GM23338 (cell line): ENCODE results near the gene ATP8A1. TPM values are rescaled to one million over a fixed set of nuclear protein-coding genes. Genes with fewer than 3 reads are reported as not detected.

Experiments used
- ATAC-seq: fragments of 200-7000 bp; cut with Tn5 transposase; 3 replicates; pipeline ENCODE4 v1.9.1; 2020
- DNase-seq: peaks from one replicate; pipeline ENCODE4 v3.0.0-alpha.2; 2015; ENCODE audit warnings: low spot score
- H2AFZ ChIP-seq: fragments of 200-600 bp; sonication (generic); 2 replicates; pipeline ENCODE4 v1.8.0; 2016; ENCODE audit warnings: antibody characterized with exemption, mild to moderate bottlenecking, moderate library complexity
- H3F3A ChIP-seq: fragments of 200-600 bp; sonication (generic); replicated peaks from 2 replicates; pipeline ENCODE4 v1.8.0; 2017; ENCODE audit warnings: antibody characterized with exemption, mixed run types, low read depth
- H3K27ac ChIP-seq: fragments of 200-600 bp; sonication (generic); 2 replicates; pipeline ENCODE4 v1.6.1; 2016; ENCODE audit warnings: low read depth
- H3K27me3 ChIP-seq: fragments of 200-600 bp; sonication (generic); 2 replicates; pipeline ENCODE4 v1.8.0; 2016; ENCODE audit warnings: mild to moderate bottlenecking, mixed run types, moderate library complexity; ENCODE audit not compliant: insufficient read depth
- H3K36me3 ChIP-seq: fragments of 200-600 bp; sonication (generic); 2 replicates; pipeline ENCODE4 v1.8.0; 2016; ENCODE audit warnings: mild to moderate bottlenecking; ENCODE audit not compliant: insufficient read depth
- H3K4me1 ChIP-seq: fragments of 200-600 bp; sonication (generic); 2 replicates; pipeline ENCODE4 v1.8.0; 2016; ENCODE audit warnings: mild to moderate bottlenecking, moderate library complexity; ENCODE audit not compliant: insufficient read depth
- H3K4me2 ChIP-seq: fragments of 200-600 bp; sonication (generic); 2 replicates; pipeline ENCODE4 v1.7.1; 2017; ENCODE audit warnings: mixed run types
- H3K4me3 ChIP-seq: fragments of 200-600 bp; sonication (generic); 2 replicates; pipeline ENCODE4 v1.6.1; 2016; ENCODE audit warnings: mixed run types
- H3K79me2 ChIP-seq: fragments of 200-600 bp; sonication (generic); replicated peaks from 2 replicates; pipeline ENCODE4 v1.8.0; 2017; ENCODE audit warnings: mild to moderate bottlenecking; ENCODE audit not compliant: insufficient read depth
- H3K9me2 ChIP-seq: fragments of 200-600 bp; sonication (generic); 2 replicates; pipeline ENCODE4 v1.8.0; 2017; ENCODE audit not compliant: insufficient read depth
- H4K20me1 ChIP-seq: fragments of 200-600 bp; sonication (generic); replicated peaks from 2 replicates; pipeline ENCODE4 v1.8.0; 2017; ENCODE audit warnings: mild to moderate bottlenecking; ENCODE audit not compliant: insufficient read depth
- H3K27ac Mint-ChIP-seq: 2 replicates; pipeline ENCODE4 v1.8.0; 2020; ENCODE audit warnings: inconsistent platforms, mild to moderate bottlenecking, moderate library complexity, mixed read lengths
- H3K27me3 Mint-ChIP-seq: 3 replicates; pipeline ENCODE4 v1.8.0; 2022; ENCODE audit warnings: low read depth, mild to moderate bottlenecking, moderate library complexity, mixed read lengths, inconsistent platforms; ENCODE audit not compliant: insufficient read depth, poor library complexity
- H3K36me3 Mint-ChIP-seq: 3 replicates; pipeline ENCODE4 v1.8.0; 2021; ENCODE audit warnings: low read depth, mild to moderate bottlenecking, inconsistent platforms, moderate library complexity, mixed read lengths
- H3K4me1 Mint-ChIP-seq: 3 replicates; pipeline ENCODE4 v1.8.0; 2020; ENCODE audit warnings: mild to moderate bottlenecking, inconsistent platforms, mixed read lengths
- H3K4me3 Mint-ChIP-seq: 3 replicates; pipeline ENCODE4 v1.8.0; 2021; ENCODE audit warnings: moderate library complexity, mild to moderate bottlenecking, inconsistent platforms, mixed read lengths
- H3K9me3 Mint-ChIP-seq: 3 replicates; pipeline ENCODE4 v1.8.0; 2020; ENCODE audit warnings: moderate library complexity, mild to moderate bottlenecking, inconsistent platforms, mixed read lengths
- CREB1 ChIP-seq: fragments of 250-450 bp; sonication (Bioruptor Pico); IDR thresholded peaks from 2 replicates; pipeline ENCODE4 v1.5.0; 2020; ENCODE audit warnings: low read depth, mild to moderate bottlenecking, moderate library complexity
- EZH2 ChIP-seq: fragments of 200-600 bp; sonication (generic); IDR thresholded peaks from one replicate; pipeline ENCODE4 v1.8.0; 2017; ENCODE audit warnings: antibody characterized with exemption, mild to moderate bottlenecking, low read depth; ENCODE audit not compliant: unreplicated experiment
- EZH2phosphoT487 ChIP-seq: fragments of 200-600 bp; sonication (generic); IDR thresholded peaks from one replicate; pipeline ENCODE4 v1.8.1; 2018; ENCODE audit warnings: antibody characterized with exemption; ENCODE audit not compliant: unreplicated experiment
- JUNB ChIP-seq: IDR thresholded peaks from one replicate; pipeline ENCODE4 v1.6.1; 2016; ENCODE audit warnings: antibody characterized with exemption; ENCODE audit not compliant: unreplicated experiment
- NANOG ChIP-seq: IDR thresholded peaks from 2 replicates; pipeline ENCODE4 v1.6.1; 2016; ENCODE audit warnings: antibody characterized with exemption, borderline replicate concordance
- POLR2AphosphoS5 ChIP-seq: IDR thresholded peaks from 2 replicates; pipeline ENCODE4 v1.6.1; 2016; ENCODE audit warnings: antibody characterized with exemption, low read depth
- STAT1 ChIP-seq: IDR thresholded peaks from one replicate; pipeline ENCODE4 v1.6.1; 2016; ENCODE audit warnings: antibody characterized with exemption; ENCODE audit not compliant: unreplicated experiment
- ZNF114 ChIP-seq: fragments of 250-450 bp; sonication (Bioruptor Pico); IDR thresholded peaks from 2 replicates; pipeline ENCODE4 v1.5.0; 2020; ENCODE audit warnings: mild to moderate bottlenecking, moderate library complexity
- ZNF331 ChIP-seq: fragments of 250-450 bp; sonication (Bioruptor Pico); IDR thresholded peaks from 2 replicates; pipeline ENCODE4 v1.5.0; 2020; ENCODE audit warnings: low read depth, mild to moderate bottlenecking, moderate library complexity
- polyA plus RNA-seq: library from polyadenylated mRNA; unstranded; fragments of >200 nt; fragmentation: Nextera tagmentation; extraction: Ambion mirVana; gene quantifications from 2 replicates; pipeline ENCODE4 v1.2.1, GENCODE V29; 2016
- total RNA-seq: library from RNA; depleted of rRNA; stranded (reverse); fragments of >200 nt; shearing (Covaris generic); gene quantifications from 2 replicates; pipeline ENCODE4 v1.2.3, GENCODE V29; 2014
- TF ChIP-seq, protein P1 (sequence below), 2 experiments: fragments of 200-600 bp in 1 of 2; sonication (generic) in 1 of 2; conservative IDR thresholded peaks; 2 replicates each; pipeline versions ENCODE4 v1.5.1 to v1.6.1; 2016 to 2017; ENCODE audit warnings: antibody characterized with exemption in 2 of 2, low read depth in 2 of 2, mild to moderate bottlenecking in 2 of 2, moderate library complexity in 1 of 2
- TF ChIP-seq, protein P2 (sequence below): fragments of 250-450 bp; sonication (Bioruptor Pico); IDR thresholded peaks from 2 replicates; pipeline ENCODE4 v1.5.0; 2020; ENCODE audit warnings: mild to moderate bottlenecking, moderate library complexity
- TF ChIP-seq, protein P3 (sequence below): IDR thresholded peaks from one replicate; pipeline ENCODE4 v1.6.1; 2018; ENCODE audit warnings: antibody characterized with exemption; ENCODE audit not compliant: unreplicated experiment
- TF ChIP-seq, protein P4 (sequence below): IDR thresholded peaks from 2 replicates; pipeline ENCODE4 v1.6.1; 2016; ENCODE audit warnings: antibody characterized with exemption

The ATP8A1 gene
- total and polyA plus RNA-seq, 2 experiments from 2014 or later = 6.8 to 66.3 TPM

DNA sequence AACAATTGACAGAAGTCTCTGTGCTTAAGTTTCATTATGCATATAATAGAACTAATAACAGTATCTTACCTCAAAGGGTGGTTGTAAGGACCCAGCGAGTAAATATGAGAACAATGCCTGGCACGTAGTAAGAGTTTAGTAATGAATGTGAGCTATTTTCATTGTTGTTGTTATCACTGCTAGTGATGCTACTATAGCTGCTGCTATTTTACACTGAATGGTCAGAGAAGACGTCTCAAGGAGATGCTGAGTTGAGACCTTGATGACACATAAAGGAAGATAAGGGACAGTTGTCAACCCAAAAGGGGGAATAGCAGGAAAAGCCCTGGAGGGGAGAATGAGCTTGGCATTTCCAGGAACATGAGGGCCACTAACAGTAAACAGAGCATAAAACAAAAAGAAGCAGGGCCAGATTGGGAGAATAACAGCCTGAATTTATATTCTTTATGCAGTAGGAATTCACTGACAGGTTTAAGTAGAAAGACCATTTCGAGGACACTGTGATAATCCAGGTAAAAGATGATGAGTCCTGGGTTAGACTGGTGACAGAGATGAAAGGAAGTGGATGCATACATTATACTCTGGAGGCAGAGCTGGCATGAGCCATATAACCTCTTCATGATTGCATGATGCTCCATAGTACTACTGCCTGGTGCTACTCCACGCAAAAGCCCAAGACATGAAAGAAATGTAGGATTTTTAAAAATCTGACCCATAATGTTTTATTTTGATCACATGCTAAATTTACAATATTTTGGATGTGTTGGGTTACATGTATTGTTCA is 23.1 kb downstream of the ATP8A1 start:
- no peaks in the 10 kb centered on the region for H3K4me1 ChIP-seq
- Mint-ChIP-seq H3K4me3 (no peak overlapping the region), H3K4me1 (peaks cover 3% of the 10 kb centered on the region), H3K27ac (no peak overlapping the region), H3K27me3 (no peaks in the 10 kb centered on the region), H3K9me3 (no peaks in the 10 kb centered on the region), H3K36me3 (no peaks in the 10 kb centered on the region)
- H4K20me1 ChIP-seq = 0 out of 2 replicates have a peak, but pooled peaks cover 6% of the 10 kb centered on the region
- no peaks in the 10 kb centered on the region for H3K36me3 ChIP-seq
- H3K79me2 ChIP-seq = no peaks in the 10 kb centered on the region; the same call in 1 of the 2 replicates
- DNase-seq (no peak), ATAC-seq (no peak)
- no peaks in the 10 kb centered on the region; the same call in 1 of the 2 replicates for H3K9me2 ChIP-seq
- H3K4me2 ChIP-seq = no peak overlapping the region
- no peak overlapping the region for H3K27ac ChIP-seq
- H3F3A ChIP-seq = no peaks in the 10 kb centered on the region
- TF ChIP-seq, protein P1, sequence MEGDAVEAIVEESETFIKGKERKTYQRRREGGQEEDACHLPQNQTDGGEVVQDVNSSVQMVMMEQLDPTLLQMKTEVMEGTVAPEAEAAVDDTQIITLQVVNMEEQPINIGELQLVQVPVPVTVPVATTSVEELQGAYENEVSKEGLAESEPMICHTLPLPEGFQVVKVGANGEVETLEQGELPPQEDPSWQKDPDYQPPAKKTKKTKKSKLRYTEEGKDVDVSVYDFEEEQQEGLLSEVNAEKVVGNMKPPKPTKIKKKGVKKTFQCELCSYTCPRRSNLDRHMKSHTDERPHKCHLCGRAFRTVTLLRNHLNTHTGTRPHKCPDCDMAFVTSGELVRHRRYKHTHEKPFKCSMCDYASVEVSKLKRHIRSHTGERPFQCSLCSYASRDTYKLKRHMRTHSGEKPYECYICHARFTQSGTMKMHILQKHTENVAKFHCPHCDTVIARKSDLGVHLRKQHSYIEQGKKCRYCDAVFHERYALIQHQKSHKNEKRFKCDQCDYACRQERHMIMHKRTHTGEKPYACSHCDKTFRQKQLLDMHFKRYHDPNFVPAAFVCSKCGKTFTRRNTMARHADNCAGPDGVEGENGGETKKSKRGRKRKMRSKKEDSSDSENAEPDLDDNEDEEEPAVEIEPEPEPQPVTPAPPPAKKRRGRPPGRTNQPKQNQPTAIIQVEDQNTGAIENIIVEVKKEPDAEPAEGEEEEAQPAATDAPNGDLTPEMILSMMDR (conservative IDR thresholded peaks at IDR 0.05; ENCODE audit: low read depth in 2 of 2) = no peak
- no peak for TF ChIP-seq ZNF114 (CRISPR knock-in tag)
- TF ChIP-seq EZH2 = no peak
- TF ChIP-seq CREB1 (CRISPR knock-in tag) = no peak
- no peak for TF ChIP-seq STAT1
- TF ChIP-seq, protein P2, sequence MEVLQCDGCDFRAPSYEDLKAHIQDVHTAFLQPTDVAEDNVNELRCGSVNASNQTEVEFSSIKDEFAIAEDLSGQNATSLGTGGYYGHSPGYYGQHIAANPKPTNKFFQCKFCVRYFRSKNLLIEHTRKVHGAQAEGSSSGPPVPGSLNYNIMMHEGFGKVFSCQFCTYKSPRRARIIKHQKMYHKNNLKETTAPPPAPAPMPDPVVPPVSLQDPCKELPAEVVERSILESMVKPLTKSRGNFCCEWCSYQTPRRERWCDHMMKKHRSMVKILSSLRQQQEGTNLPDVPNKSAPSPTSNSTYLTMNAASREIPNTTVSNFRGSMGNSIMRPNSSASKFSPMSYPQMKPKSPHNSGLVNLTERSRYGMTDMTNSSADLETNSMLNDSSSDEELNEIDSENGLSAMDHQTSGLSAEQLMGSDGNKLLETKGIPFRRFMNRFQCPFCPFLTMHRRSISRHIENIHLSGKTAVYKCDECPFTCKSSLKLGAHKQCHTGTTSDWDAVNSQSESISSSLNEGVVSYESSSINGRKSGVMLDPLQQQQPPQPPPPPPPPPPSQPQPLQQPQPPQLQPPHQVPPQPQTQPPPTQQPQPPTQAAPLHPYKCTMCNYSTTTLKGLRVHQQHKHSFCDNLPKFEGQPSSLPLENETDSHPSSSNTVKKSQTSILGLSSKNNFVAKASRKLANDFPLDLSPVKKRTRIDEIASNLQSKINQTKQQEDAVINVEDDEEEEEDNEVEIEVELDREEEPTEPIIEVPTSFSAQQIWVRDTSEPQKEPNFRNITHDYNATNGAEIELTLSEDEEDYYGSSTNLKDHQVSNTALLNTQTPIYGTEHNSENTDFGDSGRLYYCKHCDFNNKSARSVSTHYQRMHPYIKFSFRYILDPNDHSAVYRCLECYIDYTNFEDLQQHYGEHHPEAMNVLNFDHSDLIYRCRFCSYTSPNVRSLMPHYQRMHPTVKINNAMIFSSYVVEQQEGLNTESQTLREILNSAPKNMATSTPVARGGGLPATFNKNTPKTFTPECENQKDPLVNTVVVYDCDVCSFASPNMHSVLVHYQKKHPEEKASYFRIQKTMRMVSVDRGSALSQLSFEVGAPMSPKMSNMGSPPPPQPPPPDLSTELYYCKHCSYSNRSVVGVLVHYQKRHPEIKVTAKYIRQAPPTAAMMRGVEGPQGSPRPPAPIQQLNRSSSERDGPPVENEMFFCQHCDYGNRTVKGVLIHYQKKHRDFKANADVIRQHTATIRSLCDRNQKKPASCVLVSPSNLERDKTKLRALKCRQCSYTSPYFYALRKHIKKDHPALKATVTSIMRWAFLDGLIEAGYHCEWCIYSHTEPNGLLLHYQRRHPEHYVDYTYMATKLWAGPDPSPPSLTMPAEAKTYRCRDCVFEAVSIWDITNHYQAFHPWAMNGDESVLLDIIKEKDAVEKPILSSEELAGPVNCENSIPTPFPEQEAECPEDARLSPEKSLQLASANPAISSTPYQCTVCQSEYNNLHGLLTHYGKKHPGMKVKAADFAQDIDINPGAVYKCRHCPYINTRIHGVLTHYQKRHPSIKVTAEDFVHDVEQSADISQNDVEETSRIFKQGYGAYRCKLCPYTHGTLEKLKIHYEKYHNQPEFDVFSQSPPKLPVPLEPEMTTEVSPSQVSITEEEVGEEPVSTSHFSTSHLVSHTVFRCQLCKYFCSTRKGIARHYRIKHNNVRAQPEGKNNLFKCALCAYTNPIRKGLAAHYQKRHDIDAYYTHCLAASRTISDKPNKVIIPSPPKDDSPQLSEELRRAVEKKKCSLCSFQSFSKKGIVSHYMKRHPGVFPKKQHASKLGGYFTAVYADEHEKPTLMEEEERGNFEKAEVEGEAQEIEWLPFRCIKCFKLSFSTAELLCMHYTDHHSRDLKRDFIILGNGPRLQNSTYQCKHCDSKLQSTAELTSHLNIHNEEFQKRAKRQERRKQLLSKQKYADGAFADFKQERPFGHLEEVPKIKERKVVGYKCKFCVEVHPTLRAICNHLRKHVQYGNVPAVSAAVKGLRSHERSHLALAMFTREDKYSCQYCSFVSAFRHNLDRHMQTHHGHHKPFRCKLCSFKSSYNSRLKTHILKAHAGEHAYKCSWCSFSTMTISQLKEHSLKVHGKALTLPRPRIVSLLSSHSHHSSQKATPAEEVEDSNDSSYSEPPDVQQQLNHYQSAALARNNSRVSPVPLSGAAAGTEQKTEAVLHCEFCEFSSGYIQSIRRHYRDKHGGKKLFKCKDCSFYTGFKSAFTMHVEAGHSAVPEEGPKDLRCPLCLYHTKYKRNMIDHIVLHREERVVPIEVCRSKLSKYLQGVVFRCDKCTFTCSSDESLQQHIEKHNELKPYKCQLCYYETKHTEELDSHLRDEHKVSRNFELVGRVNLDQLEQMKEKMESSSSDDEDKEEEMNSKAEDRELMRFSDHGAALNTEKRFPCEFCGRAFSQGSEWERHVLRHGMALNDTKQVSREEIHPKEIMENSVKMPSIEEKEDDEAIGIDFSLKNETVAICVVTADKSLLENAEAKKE (CRISPR knock-in tag) = no peak
- no peak for TF ChIP-seq POLR2AphosphoS5
- no peak for TF ChIP-seq NANOG
- no peak for TF ChIP-seq JUNB
- TF ChIP-seq, protein P3, sequence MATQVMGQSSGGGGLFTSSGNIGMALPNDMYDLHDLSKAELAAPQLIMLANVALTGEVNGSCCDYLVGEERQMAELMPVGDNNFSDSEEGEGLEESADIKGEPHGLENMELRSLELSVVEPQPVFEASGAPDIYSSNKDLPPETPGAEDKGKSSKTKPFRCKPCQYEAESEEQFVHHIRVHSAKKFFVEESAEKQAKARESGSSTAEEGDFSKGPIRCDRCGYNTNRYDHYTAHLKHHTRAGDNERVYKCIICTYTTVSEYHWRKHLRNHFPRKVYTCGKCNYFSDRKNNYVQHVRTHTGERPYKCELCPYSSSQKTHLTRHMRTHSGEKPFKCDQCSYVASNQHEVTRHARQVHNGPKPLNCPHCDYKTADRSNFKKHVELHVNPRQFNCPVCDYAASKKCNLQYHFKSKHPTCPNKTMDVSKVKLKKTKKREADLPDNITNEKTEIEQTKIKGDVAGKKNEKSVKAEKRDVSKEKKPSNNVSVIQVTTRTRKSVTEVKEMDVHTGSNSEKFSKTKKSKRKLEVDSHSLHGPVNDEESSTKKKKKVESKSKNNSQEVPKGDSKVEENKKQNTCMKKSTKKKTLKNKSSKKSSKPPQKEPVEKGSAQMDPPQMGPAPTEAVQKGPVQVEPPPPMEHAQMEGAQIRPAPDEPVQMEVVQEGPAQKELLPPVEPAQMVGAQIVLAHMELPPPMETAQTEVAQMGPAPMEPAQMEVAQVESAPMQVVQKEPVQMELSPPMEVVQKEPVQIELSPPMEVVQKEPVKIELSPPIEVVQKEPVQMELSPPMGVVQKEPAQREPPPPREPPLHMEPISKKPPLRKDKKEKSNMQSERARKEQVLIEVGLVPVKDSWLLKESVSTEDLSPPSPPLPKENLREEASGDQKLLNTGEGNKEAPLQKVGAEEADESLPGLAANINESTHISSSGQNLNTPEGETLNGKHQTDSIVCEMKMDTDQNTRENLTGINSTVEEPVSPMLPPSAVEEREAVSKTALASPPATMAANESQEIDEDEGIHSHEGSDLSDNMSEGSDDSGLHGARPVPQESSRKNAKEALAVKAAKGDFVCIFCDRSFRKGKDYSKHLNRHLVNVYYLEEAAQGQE = no peak
- TF ChIP-seq ZNF331 (CRISPR knock-in tag) = no peak
- TF ChIP-seq, protein P4, sequence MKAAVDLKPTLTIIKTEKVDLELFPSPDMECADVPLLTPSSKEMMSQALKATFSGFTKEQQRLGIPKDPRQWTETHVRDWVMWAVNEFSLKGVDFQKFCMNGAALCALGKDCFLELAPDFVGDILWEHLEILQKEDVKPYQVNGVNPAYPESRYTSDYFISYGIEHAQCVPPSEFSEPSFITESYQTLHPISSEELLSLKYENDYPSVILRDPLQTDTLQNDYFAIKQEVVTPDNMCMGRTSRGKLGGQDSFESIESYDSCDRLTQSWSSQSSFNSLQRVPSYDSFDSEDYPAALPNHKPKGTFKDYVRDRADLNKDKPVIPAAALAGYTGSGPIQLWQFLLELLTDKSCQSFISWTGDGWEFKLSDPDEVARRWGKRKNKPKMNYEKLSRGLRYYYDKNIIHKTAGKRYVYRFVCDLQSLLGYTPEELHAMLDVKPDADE = no peak
- TF ChIP-seq EZH2phosphoT487 = no peak
- H3K4me3 ChIP-seq = no peak overlapping the region
- no peak overlapping the region for H2AFZ ChIP-seq
- H3K27me3 ChIP-seq = no peaks in the 10 kb centered on the region
